ENCODE results near the gene UGT3A1.

DNA sequence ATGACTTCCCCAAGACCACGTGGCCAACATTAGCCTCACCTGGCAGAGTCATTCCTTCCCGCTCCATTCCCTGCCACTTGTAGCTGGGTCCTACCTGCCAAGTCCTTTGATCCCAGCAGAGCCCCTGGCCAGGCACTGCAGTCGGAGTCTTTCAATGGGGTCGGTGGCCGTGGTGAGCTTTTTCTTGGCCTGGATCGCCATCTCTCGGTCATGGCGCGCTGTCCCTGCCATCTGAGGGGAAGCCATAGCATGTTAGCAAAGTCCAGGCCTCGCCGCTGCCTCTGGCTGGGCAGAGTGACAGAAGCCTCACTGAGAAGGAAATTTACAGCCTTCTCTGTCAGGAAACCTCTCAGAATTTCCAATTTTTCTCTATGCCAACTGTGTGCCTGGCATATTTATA is 70.3 kb downstream of the UGT3A1 start:
- TF ChIP-seq GATA2 (IDR thresholded peaks at IDR 0.05; ENCODE audit: low read depth, low read length) (no peak), GATA3 (IDR thresholded peaks at IDR 0.05; ENCODE audit: low read depth, low read length) (no peak)

Data from SH-SY5Y (cell line).